HepG2 (cell line): ENCODE data around the gene PEAK3. TPM values are rescaled to one million over a fixed set of nuclear protein-coding genes. Genes with fewer than 3 reads are reported as not detected.

ENCODE experiments used
- ATAC-seq: fragments of 200-7000 bp; cut with Tn5 transposase; 3 replicates; pipeline ENCODE4 v1.9.1; 2020; ENCODE audit warnings: mild to moderate bottlenecking, moderate library complexity
- BruUV-seq: library from RNA; stranded (reverse); fragments of 400-500 nt; replicated peaks from 2 replicates; lab custom pipeline; 2021; lab: Mats Ljungman, UMichigan
- CTCF ChIA-PET: fragments of 300-600 bp; formaldehyde crosslinking; extraction: SDS; loops from one replicate; lab custom pipeline; 2021; ENCODE audit warnings: low total read pairs, inconsistent platforms, low intra/inter-chr PET ratio; lab: Yijun Ruan, JAX
- POLR2A ChIA-PET: fragments of 350-600 bp; sonication (Branson Sonifier 250); formaldehyde crosslinking; loops from one replicate; lab custom pipeline; 2020; ENCODE audit warnings: antibody characterized with exemption, inconsistent platforms; lab: Yijun Ruan, JAX
- DNase-seq: peaks from one replicate; pipeline ENCODE4 v3.0.0-alpha.2; 2015; ENCODE audit warnings: low spot score
- FAIRE-seq: peaks from 3 replicates; lab custom pipeline; 2011; peaks lifted over from hg19 to GRCh38; lab: Jason Lieb, UNC
- H2AFZ ChIP-seq: one replicate; pipeline ENCODE4 v1.6.1; 2011; ENCODE audit warnings: low read length, inconsistent platforms
- H3K27ac ChIP-seq: fragments of 300-600 bp; 3 replicates; pipeline ENCODE4 v1.8.0; 2011; ENCODE audit warnings: mixed run types, mild to moderate bottlenecking, mixed read lengths, low read length, inconsistent platforms; ENCODE audit not compliant: insufficient read depth; ENCODE audit errors: extremely low read length
- H3K27me3 ChIP-seq, 2 experiments: fragments of 200-600 bp in 1 of 2; 2 replicates in 1 of 2; 3 replicates in 1 of 2; pipeline versions ENCODE4 v1.6.0 to v1.8.0; 2011; ENCODE audit warnings: low read length in 2 of 2, mild to moderate bottlenecking in 2 of 2, moderate library complexity in 2 of 2, inconsistent platforms in 1 of 2; ENCODE audit not compliant: insufficient read depth in 2 of 2, control insufficient read depth in 1 of 2
- H3K36me3 ChIP-seq, 2 experiments: fragments of 200-600 bp in 1 of 2; replicated peaks in 1 of 2; 2 replicates in 1 of 2; 3 replicates in 1 of 2; pipeline versions ENCODE4 v1.5.1 to v1.8.0; 2011; ENCODE audit warnings: low read length in 2 of 2, inconsistent platforms in 1 of 2; ENCODE audit not compliant: insufficient read depth in 2 of 2, control insufficient read depth in 1 of 2
- H3K4me1 ChIP-seq: 2 replicates; pipeline ENCODE4 v1.5.1; 2012; ENCODE audit warnings: low read length, inconsistent platforms; ENCODE audit not compliant: insufficient read depth
- H3K4me2 ChIP-seq: 2 replicates; pipeline ENCODE4 v1.6.0; 2011; ENCODE audit warnings: low read depth, low read length, inconsistent platforms
- H3K4me3 ChIP-seq, 3 experiments: fragments of 200-600 bp in 1 of 3; sonication (generic), shearing (Covaris generic) in 1 of 3; replicated peaks in 1 of 3; 2 replicates each; pipeline ENCODE4 v1.5.1; 2011 to 2016; ENCODE audit warnings: low read length in 3 of 3, inconsistent platforms in 2 of 3, low read depth in 2 of 3, mild to moderate bottlenecking in 2 of 3, control low read depth in 1 of 3, mixed read lengths in 1 of 3; ENCODE audit not compliant: insufficient read depth in 1 of 3
- H3K79me2 ChIP-seq: one replicate; pipeline ENCODE4 v1.6.1; 2011; ENCODE audit warnings: low read length, inconsistent platforms; ENCODE audit not compliant: insufficient read depth
- H3K9ac ChIP-seq: 2 replicates; pipeline ENCODE4 v1.6.0; 2011; ENCODE audit warnings: mild to moderate bottlenecking, low read depth, low read length, inconsistent platforms; ENCODE audit not compliant: insufficient read depth
- H3K9me3 ChIP-seq: 2 replicates; pipeline ENCODE4 v1.5.1; 2012; ENCODE audit warnings: mild to moderate bottlenecking, low read length
- H4K20me1 ChIP-seq: 2 replicates; pipeline ENCODE4 v1.6.0; 2011; ENCODE audit warnings: inconsistent platforms, mild to moderate bottlenecking, low read length, moderate library complexity; ENCODE audit not compliant: insufficient read depth
- FOSL1 ChIP-seq: sonication (generic); formaldehyde crosslinking; IDR thresholded peaks from 2 replicates; pipeline ENCODE4 v1.9.0; 2021; ENCODE audit warnings: missing genetic modification reagents, borderline replicate concordance
- GPN1 ChIP-seq: sonication (generic); formaldehyde crosslinking; IDR thresholded peaks from 2 replicates; pipeline ENCODE4 v1.5.1; 2020; ENCODE audit warnings: missing genetic modification reagents, borderline replicate concordance
- HMG20A ChIP-seq: IDR thresholded peaks from 2 replicates; pipeline ENCODE4 v1.6.1; 2016; ENCODE audit warnings: borderline replicate concordance
- KLF13 ChIP-seq: sonication (generic); formaldehyde crosslinking; IDR thresholded peaks from 2 replicates; pipeline ENCODE4 v1.4.0; 2020; ENCODE audit warnings: mild to moderate bottlenecking, missing genetic modification reagents
- PAWR ChIP-seq: sonication (generic); formaldehyde crosslinking; IDR thresholded peaks from 2 replicates; pipeline ENCODE4 v1.4.0; 2020; ENCODE audit warnings: missing genetic modification reagents, mild to moderate bottlenecking, borderline replicate concordance
- SMC3 ChIP-seq: IDR thresholded peaks from 2 replicates; pipeline ENCODE4 v1.6.1; 2011; ENCODE audit warnings: low read length, improper control_type of control experiment
- SNRNP70 ChIP-seq: fragments of 200-400 bp; formaldehyde crosslinking; IDR thresholded peaks from 2 replicates; pipeline ENCODE4 v1.6.1; 2017; ENCODE audit warnings: mild to moderate bottlenecking, low read depth, low read length, moderate library complexity
- SP140L ChIP-seq: sonication (generic); formaldehyde crosslinking; IDR thresholded peaks from 2 replicates; pipeline ENCODE4 v1.4.0; 2020; ENCODE audit warnings: missing genetic modification reagents, borderline replicate concordance
- SSRP1 ChIP-seq: IDR thresholded peaks from 2 replicates; pipeline ENCODE4 v1.6.1; 2016; ENCODE audit warnings: control low read depth
- THAP11 ChIP-seq: IDR thresholded peaks from 2 replicates; pipeline ENCODE4 v1.6.1; 2016; ENCODE audit warnings: missing biosample characterization, missing genetic modification reagents
- ZBTB21 ChIP-seq: sonication (generic); formaldehyde crosslinking; IDR thresholded peaks from 2 replicates; pipeline ENCODE4 v1.4.0; 2020; ENCODE audit warnings: missing genetic modification reagents
- ZNF136 ChIP-seq: sonication (generic); formaldehyde crosslinking; IDR thresholded peaks from 2 replicates; pipeline ENCODE4 v1.8.1; 2022; ENCODE audit warnings: low read depth, mild to moderate bottlenecking, moderate library complexity, missing genetic modification reagents
- ZNF260 ChIP-seq: sonication (generic); formaldehyde crosslinking; IDR thresholded peaks from 2 replicates; pipeline ENCODE4 v1.4.0; 2020; ENCODE audit warnings: missing genetic modification reagents, low read depth, mild to moderate bottlenecking, borderline replicate concordance
- ZNF460 ChIP-seq: sonication (generic); formaldehyde crosslinking; IDR thresholded peaks from 2 replicates; pipeline ENCODE4 v1.5.1; 2020; ENCODE audit warnings: missing genetic modification reagents, mild to moderate bottlenecking, borderline replicate concordance
- ZNF678 ChIP-seq: sonication (generic); formaldehyde crosslinking; IDR thresholded peaks from 2 replicates; pipeline ENCODE4 v1.4.0; 2020; ENCODE audit warnings: mild to moderate bottlenecking, missing genetic modification reagents
- ZSCAN21 ChIP-seq: sonication (generic); formaldehyde crosslinking; IDR thresholded peaks from 2 replicates; pipeline ENCODE4 v1.8.0; 2022; ENCODE audit warnings: mild to moderate bottlenecking, missing genetic modification reagents, moderate library complexity, borderline replicate concordance
- WGBS: methylation state at CpG from one replicate; pipeline ENCODE4 v1.1.6; 2017; ENCODE audit warnings: low lambda C conversion rate; 5-methylcytosine and 5-hydroxymethylcytosine counted together
- in situ Hi-C: cut with HindIII; loops from 2 replicates; pipeline ENCODE4 v1.10.0; 2017; ENCODE audit warnings: low pct_unique_long_range_greater_than_20kb; ENCODE audit not compliant: extremely low pct_ligation_motif_present
- intact Hi-C: fragments of 100-400 bp; cut with micrococcal nuclease; formaldehyde crosslinking; loops from one replicate; pipeline ENCODE4 v1.10.0; 2022; ENCODE audit not compliant: unreplicated experiment
- polyA plus RNA-seq, 8 experiments: library from polyadenylated mRNA; depleted of rRNA in 3 of 8; stranded (reverse) in 7 of 8; unstranded in 1 of 8; fragments of >200 nt; fragmentation: Illumina TruSeq in 4 of 8; extraction: Trizol in 4 of 8; gene quantifications; 2 replicates each; pipeline versions ENCODE4 v1.2.1 to v1.2.3, GENCODE V29; 2011 to 2016; ENCODE audit warnings: low read depth in 4 of 8, missing spikeins in 1 of 8, mixed read lengths in 1 of 8; ENCODE audit not compliant: insufficient read depth in 1 of 8
- total RNA-seq, 5 experiments: library from RNA; depleted of rRNA; stranded (reverse); fragments of >200 nt; fragmentation: Illumina TruSeq; extraction: Trizol; gene quantifications; 2 replicates each; pipeline ENCODE4 v1.2.3, GENCODE V29; 2016; ENCODE audit warnings: low read depth in 1 of 5
- TF ChIP-seq, protein P1 (sequence below): sonication (generic); formaldehyde crosslinking; IDR thresholded peaks from 2 replicates; pipeline ENCODE4 v1.5.0; 2020; ENCODE audit warnings: mild to moderate bottlenecking, missing genetic modification reagents
- TF ChIP-seq, protein P2 (sequence below): sonication (generic); formaldehyde crosslinking; IDR thresholded peaks from 2 replicates; pipeline ENCODE4 v1.8.1; 2023; ENCODE audit warnings: mild to moderate bottlenecking, missing genetic modification reagents, borderline replicate concordance
- TF ChIP-seq, protein P3 (sequence below): sonication (generic); formaldehyde crosslinking; conservative IDR thresholded peaks from 2 replicates; pipeline ENCODE4 v1.8.0; 2022; ENCODE audit warnings: low read depth, missing genetic modification reagents
- TF ChIP-seq, protein P4 (sequence below): sonication (generic); formaldehyde crosslinking; IDR thresholded peaks from 2 replicates; pipeline ENCODE4 v1.5.1; 2020; ENCODE audit warnings: mild to moderate bottlenecking, missing genetic modification reagents, moderate library complexity

Gene PEAK3
- total and polyA plus RNA-seq, 2 of the 13 experiments (the other 11 are each of a cell fraction or from before 2014, with no cell fraction given): not detected

DNA sequence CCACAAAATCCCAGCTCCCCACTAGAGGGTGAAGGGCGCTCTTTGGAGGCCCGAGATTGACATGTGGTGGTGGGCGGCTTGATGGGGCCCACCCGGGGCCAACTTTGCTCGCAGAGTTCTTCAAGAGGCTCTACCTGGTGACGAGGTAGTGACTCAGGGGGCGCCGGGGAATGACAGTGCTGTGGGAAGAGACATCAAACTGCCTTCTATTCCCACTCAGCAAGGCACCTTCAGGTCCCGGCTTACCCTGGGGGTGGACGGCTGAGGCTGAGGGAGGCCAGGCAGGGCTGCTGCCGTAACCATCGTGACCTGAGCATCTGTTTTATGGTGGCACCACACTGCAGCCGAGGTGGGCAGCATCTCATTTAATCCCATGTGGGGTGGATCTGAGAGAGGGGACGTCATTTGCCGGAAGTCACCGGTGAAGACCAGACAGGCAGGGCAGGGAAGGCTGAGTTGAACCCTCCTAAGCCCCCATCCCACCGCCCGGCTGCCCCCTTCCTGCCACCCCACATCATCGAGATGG is 24.4 kb upstream of the PEAK3 start:
- POLR2A ChIA-PET: interaction anchor here (0.6 kb wide), 1 partner anchor 79 kb away, joined by 4 read pairs; no protein-coding TSS in a partner anchor
- TF ChIP-seq ZNF260 (no peak), ZSCAN21 (CRISPR knock-in tag) (no peak), THAP11 (no peak), SSRP1 (no peak), KLF13 (CRISPR knock-in tag) (no peak), ZNF460 (CRISPR knock-in tag) (no peak), ZNF678 (CRISPR knock-in tag) (no peak), SNRNP70 (no peak), PAWR (CRISPR knock-in tag) (no peak), FOSL1 (CRISPR knock-in tag) (no peak), ZBTB21 (CRISPR knock-in tag) (no peak), SP140L (no peak), SMC3 (no peak), GPN1 (CRISPR knock-in tag) (no peak), ZNF136 (CRISPR knock-in tag) (no peak), HMG20A (no peak)
- TF ChIP-seq, protein P1, sequence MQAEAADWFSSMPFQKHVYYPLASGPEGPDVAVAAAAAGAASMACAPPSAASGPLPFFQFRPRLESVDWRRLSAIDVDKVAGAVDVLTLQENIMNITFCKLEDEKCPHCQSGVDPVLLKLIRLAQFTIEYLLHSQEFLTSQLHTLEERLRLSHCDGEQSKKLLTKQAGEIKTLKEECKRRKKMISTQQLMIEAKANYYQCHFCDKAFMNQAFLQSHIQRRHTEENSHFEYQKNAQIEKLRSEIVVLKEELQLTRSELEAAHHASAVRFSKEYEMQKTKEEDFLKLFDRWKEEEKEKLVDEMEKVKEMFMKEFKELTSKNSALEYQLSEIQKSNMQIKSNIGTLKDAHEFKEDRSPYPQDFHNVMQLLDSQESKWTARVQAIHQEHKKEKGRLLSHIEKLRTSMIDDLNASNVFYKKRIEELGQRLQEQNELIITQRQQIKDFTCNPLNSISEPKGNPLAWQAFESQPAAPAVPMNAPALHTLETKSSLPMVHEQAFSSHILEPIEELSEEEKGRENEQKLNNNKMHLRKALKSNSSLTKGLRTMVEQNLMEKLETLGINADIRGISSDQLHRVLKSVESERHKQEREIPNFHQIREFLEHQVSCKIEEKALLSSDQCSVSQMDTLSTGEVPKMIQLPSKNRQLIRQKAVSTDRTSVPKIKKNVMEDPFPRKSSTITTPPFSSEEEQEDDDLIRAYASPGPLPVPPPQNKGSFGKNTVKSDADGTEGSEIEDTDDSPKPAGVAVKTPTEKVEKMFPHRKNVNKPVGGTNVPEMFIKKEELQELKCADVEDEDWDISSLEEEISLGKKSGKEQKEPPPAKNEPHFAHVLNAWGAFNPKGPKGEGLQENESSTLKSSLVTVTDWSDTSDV (CRISPR knock-in tag): no peak
- TF ChIP-seq, protein P2, sequence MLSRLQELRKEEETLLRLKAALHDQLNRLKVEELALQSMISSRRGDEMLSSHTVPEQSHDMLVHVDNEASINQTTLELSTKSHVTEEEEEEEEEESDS: no peak
- TF ChIP-seq, protein P3, sequence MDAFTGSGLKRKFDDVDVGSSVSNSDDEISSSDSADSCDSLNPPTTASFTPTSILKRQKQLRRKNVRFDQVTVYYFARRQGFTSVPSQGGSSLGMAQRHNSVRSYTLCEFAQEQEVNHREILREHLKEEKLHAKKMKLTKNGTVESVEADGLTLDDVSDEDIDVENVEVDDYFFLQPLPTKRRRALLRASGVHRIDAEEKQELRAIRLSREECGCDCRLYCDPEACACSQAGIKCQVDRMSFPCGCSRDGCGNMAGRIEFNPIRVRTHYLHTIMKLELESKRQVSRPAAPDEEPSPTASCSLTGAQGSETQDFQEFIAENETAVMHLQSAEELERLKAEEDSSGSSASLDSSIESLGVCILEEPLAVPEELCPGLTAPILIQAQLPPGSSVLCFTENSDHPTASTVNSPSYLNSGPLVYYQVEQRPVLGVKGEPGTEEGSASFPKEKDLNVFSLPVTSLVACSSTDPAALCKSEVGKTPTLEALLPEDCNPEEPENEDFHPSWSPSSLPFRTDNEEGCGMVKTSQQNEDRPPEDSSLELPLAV (CRISPR knock-in tag): no peak
- TF ChIP-seq, protein P4, sequence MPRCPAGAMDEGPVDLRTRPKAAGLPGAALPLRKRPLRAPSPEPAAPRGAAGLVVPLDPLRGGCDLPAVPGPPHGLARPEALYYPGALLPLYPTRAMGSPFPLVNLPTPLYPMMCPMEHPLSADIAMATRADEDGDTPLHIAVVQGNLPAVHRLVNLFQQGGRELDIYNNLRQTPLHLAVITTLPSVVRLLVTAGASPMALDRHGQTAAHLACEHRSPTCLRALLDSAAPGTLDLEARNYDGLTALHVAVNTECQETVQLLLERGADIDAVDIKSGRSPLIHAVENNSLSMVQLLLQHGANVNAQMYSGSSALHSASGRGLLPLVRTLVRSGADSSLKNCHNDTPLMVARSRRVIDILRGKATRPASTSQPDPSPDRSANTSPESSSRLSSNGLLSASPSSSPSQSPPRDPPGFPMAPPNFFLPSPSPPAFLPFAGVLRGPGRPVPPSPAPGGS (CRISPR knock-in tag): no peak
- no peak for FAIRE-seq

More for the DNA sequence above, 24.4 kb upstream of the PEAK3 start:
- H3K27me3 ChIP-seq: peaks cover 8 to 65% of the 10 kb centered on the region in 2 experiments
- H3K4me2 ChIP-seq: no peak overlapping the region
- no TSS peak for BruUV-seq
- DNase-seq (no peak), ATAC-seq (no peak)
- in situ Hi-C loops (no loop called here), intact Hi-C loops (no loop called here)
- H3K79me2 ChIP-seq: no peaks in the 10 kb centered on the region
- H3K36me3 ChIP-seq: no peaks in the 10 kb centered on the region
- no peaks in the 10 kb centered on the region for H4K20me1 ChIP-seq
- H3K9me3 ChIP-seq: no peaks in the 10 kb centered on the region
- no peak overlapping the region for H2AFZ ChIP-seq
- WGBS: 58% methylated on average over 6 of the region's 19 CpGs
- H3K4me1 ChIP-seq: peaks cover 32% of the 10 kb centered on the region
- no peak overlapping the region for H3K9ac ChIP-seq
- no peak overlapping the region for H3K27ac ChIP-seq
- no peak overlapping the region for H3K4me3 ChIP-seq
- CTCF ChIA-PET: no interaction called here
